K562 (cell line): ENCODE measurements around the gene SLC35G6. TPM values are rescaled to one million over a fixed set of nuclear protein-coding genes. Genes with fewer than 3 reads are reported as not detected.

Source experiments
- CREM ChIP-seq: IDR thresholded peaks from 2 replicates; pipeline ENCODE4 v1.6.1; 2014; ENCODE audit warnings: antibody characterized with exemption, low read depth
- CXXC5 ChIP-seq: fragments of 250-450 bp; sonication (Bioruptor Pico); IDR thresholded peaks from 2 replicates; pipeline ENCODE4 v1.8.0; 2022; ENCODE audit warnings: inconsistent platforms, mild to moderate bottlenecking, moderate library complexity
- HDAC1 ChIP-seq, 2 experiments: fragments of 450-650 bp; IDR thresholded peaks; 2 replicates each; pipeline ENCODE4 v1.6.1; 2016 to 2017; ENCODE audit warnings: inconsistent platforms in 1 of 2, mild to moderate bottlenecking in 1 of 2, moderate library complexity in 1 of 2
- MNT ChIP-seq, 2 experiments: fragments of 450-650 bp; conservative IDR thresholded peaks; 2 replicates each; pipeline ENCODE4 v1.6.1; 2017; ENCODE audit warnings: mild to moderate bottlenecking in 2 of 2, moderate library complexity in 2 of 2
- NKRF ChIP-seq: fragments of 450-650 bp; IDR thresholded peaks from 2 replicates; pipeline ENCODE4 v1.6.1; 2016; ENCODE audit warnings: borderline replicate concordance
- PKNOX1 ChIP-seq: fragments of 450-650 bp; IDR thresholded peaks from 2 replicates; pipeline ENCODE4 v1.6.1; 2016
- YY1 ChIP-seq, 3 experiments: IDR thresholded peaks; 2 replicates each; pipeline ENCODE4 v1.6.1; 2011; ENCODE audit warnings: low read length in 2 of 3, mild to moderate bottlenecking in 2 of 3, moderate library complexity in 2 of 3, borderline replicate concordance in 1 of 3, control low read depth in 1 of 3, low read depth in 1 of 3; ENCODE audit not compliant: insufficient read depth in 3 of 3, insufficient replicate concordance in 2 of 3, control insufficient read depth in 1 of 3, insufficient read length in 1 of 3; ENCODE audit errors: extremely low read depth in 1 of 3
- ZFX ChIP-seq: sonication (generic); formaldehyde crosslinking; IDR thresholded peaks from 2 replicates; pipeline ENCODE4 v1.8.0; 2022; ENCODE audit warnings: mild to moderate bottlenecking, missing genetic modification reagents, moderate library complexity
- ZNF133 ChIP-seq: fragments of 250-450 bp; sonication (Bioruptor Pico); IDR thresholded peaks from 2 replicates; pipeline ENCODE4 v1.4.0; 2020; ENCODE audit warnings: mild to moderate bottlenecking
- ZNF583 ChIP-seq: fragments of 250-450 bp; sonication (Bioruptor Pico); IDR thresholded peaks from 2 replicates; pipeline ENCODE4 v1.4.0; 2020
- polyA plus RNA-seq, 8 experiments: library from polyadenylated mRNA; depleted of rRNA in 4 of 8; stranded (reverse) in 5 of 8; unstranded in 3 of 8; fragments of >200 nt; fragmentation: Nextera tagmentation in 2 of 8; fragmentation: Illumina TruSeq in 1 of 8; extraction: Ambion mirVana in 2 of 8; extraction: Trizol in 1 of 8; gene quantifications; 2 replicates each; pipeline versions ENCODE4 v1.2.1 to v1.2.3, GENCODE V29; 2011 to 2014; ENCODE audit warnings: inconsistent platforms in 1 of 8, missing spikeins in 1 of 8
- total RNA-seq, 7 experiments: library from RNA; depleted of rRNA in 6 of 7; stranded (reverse); fragments of >200 nt in 6 of 7; fragmentation: Illumina TruSeq in 2 of 7; extraction: Trizol in 2 of 7; gene quantifications; 2 replicates each; pipeline versions ENCODE4 v1.2.1 to v1.2.3, GENCODE V29; 2011 to 2021; ENCODE audit warnings: low replicate concordance in 1 of 7

SLC35G6 gene
- total and polyA plus RNA-seq, 9 of the 15 experiments (the other 6 are each of a cell fraction or from before 2014, with no cell fraction given), result not detected

GRCh38 chr17:7477392-7478275 lies 3.6 kb upstream of the SLC35G6 start (continued):
- TF ChIP-seq CREM (peak; percentile 33; the same call in 1 of the 2 replicates), CXXC5 (0 out of 2 replicates have a peak, but pooled peaks have one; percentile 35), HDAC1 (IDR thresholded peaks at IDR 0.05) (peak in 1 of 2 experiments; percentile 34; a peak in 1 of 4 replicates), ZFX (CRISPR knock-in tag) (peak; percentile 39; the same call in 1 of the 2 replicates), PKNOX1 (no peak), MNT (conservative IDR thresholded peaks at IDR 0.05) (0 out of 4 replicates have a peak, but pooled peaks have one; percentile 26 to 29), NKRF (peak; percentile 27; the same call in 1 of the 2 replicates), YY1 (IDR thresholded peaks at IDR 0.05; ENCODE audit: borderline replicate concordance in 1 of 3, control insufficient read depth in 1 of 3, extremely low read depth in 1 of 3, insufficient read depth in 3 of 3, insufficient read length in 1 of 3, insufficient replicate concordance in 2 of 3, low read depth in 1 of 3, low read length in 2 of 3) (peak in 1 of 3 experiments; percentile 6), ZNF583 (CRISPR knock-in tag) (no peak), ZNF133 (CRISPR knock-in tag) (no peak)
